ENCODE data around the gene GRM7.

Gene GRM7

DNA sequence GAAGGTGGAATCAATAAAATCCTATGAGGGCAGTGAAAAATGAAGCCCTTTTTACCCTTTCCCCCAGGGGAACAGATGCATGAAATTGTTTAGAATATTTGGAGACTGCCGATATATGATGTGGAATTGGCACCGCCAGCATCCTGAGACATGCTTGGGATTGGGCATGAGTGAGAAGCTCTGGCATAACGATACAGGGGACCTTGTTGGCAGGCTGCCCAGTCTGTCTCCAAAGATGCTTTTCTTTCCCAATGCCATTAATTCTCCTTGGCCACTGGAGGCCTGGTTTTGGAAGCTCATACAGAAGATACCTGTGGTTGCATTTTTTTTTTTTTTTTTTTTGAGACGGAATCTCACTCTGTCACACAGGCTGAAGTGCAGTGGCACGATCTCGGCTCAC lies 840.1 kb downstream of the GRM7 start:
- Histone ChIP-seq H3K9me3 (ENCODE audit: severe bottlenecking) (no peaks in the 10 kb centered on the region), H3K4me1 (ENCODE audit: insufficient read depth, poor library complexity, severe bottlenecking) (no peaks in the 10 kb centered on the region), H3K27me3 (ENCODE audit: insufficient read depth, poor library complexity, severe bottlenecking) (no peaks in the 10 kb centered on the region), H3K4me3 (ENCODE audit: severe bottlenecking) (no peak overlapping the region), H3K36me3 (ENCODE audit: low read depth) (no peaks in the 10 kb centered on the region), H3K27ac (ENCODE audit: poor library complexity, severe bottlenecking) (no peak overlapping the region)
- TF ChIP-seq, protein P1, sequence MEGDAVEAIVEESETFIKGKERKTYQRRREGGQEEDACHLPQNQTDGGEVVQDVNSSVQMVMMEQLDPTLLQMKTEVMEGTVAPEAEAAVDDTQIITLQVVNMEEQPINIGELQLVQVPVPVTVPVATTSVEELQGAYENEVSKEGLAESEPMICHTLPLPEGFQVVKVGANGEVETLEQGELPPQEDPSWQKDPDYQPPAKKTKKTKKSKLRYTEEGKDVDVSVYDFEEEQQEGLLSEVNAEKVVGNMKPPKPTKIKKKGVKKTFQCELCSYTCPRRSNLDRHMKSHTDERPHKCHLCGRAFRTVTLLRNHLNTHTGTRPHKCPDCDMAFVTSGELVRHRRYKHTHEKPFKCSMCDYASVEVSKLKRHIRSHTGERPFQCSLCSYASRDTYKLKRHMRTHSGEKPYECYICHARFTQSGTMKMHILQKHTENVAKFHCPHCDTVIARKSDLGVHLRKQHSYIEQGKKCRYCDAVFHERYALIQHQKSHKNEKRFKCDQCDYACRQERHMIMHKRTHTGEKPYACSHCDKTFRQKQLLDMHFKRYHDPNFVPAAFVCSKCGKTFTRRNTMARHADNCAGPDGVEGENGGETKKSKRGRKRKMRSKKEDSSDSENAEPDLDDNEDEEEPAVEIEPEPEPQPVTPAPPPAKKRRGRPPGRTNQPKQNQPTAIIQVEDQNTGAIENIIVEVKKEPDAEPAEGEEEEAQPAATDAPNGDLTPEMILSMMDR (IDR thresholded peaks at IDR 0.05; ENCODE audit: poor library complexity, severe bottlenecking), result no peak
- ATAC-seq (ENCODE audit: low read depth) (no peak), DNase-seq (ENCODE audit: low spot score) (no peak)

DNA sequence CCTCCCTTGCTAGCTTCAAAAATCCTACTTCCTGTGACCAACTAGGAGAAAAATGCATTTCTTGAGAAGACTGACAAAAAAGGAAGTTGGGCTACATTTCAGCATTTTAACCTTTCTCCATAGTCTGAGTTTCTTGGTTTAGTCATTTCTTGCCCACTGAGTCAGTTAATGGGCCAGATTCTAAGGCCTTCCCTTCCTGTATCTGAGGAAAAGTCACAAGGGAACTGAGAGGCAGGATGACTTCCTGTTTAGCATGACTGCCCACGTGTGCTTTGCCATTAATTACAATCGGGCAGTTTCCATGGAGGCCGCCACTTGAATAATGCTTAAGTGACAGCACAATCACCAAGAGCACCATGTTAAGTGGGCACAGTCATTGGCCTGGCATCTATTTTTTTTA lies 846.3 kb downstream of the GRM7 start:
- ATAC-seq (ENCODE audit: low read depth) (no peak), DNase-seq (ENCODE audit: low spot score) (no peak)
- Histone ChIP-seq H3K36me3 (ENCODE audit: low read depth) (no peaks in the 10 kb centered on the region), H3K27me3 (ENCODE audit: insufficient read depth, poor library complexity, severe bottlenecking) (no peaks in the 10 kb centered on the region), H3K9me3 (ENCODE audit: severe bottlenecking) (no peaks in the 10 kb centered on the region), H3K4me1 (ENCODE audit: insufficient read depth, poor library complexity, severe bottlenecking) (no peaks in the 10 kb centered on the region), H3K27ac (ENCODE audit: poor library complexity, severe bottlenecking) (no peak overlapping the region), H3K4me3 (ENCODE audit: severe bottlenecking) (no peak overlapping the region)
- TF ChIP-seq, protein P1 (IDR thresholded peaks at IDR 0.05; ENCODE audit: poor library complexity, severe bottlenecking), result no peak

DNA sequence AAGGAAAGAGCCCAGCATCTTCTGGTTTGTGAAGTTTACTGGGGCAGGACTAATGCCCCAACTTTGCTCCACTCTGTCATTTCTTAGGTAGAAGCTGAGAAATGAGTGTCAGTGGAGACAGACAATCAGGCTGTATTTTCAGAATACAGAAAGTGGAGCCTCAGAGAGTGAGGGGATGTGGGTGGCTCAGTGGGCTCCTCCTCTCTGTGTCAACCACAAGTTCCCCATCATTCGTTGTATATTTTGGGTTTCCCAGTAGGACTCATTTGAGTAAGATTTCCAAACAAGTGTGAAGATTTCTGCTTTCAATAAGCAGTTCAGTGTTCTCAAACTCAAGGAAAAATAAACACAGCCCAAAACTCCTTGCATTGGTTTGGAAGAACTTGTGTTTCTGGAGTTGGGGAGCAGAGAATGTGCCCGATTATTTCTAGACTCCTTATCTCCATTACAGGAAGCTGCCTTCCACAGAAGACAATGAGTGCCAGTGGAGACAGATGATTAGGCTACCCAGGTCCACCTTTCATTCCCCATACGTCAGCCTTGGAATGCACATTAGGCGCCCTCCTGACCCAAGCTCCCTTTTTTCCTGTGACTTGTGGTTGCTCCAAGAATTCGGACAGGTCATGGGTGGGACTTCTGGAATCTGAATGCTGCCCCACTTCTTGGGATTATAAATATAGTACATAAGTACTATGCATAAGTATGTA lies 848.6 kb downstream of the GRM7 start:
- H3K27me3 ChIP-seq (ENCODE audit: insufficient read depth, poor library complexity, severe bottlenecking), result no peaks in the 10 kb centered on the region
- no peak overlapping the region for H3K4me3 ChIP-seq (ENCODE audit: severe bottlenecking)
- H3K4me1 ChIP-seq (ENCODE audit: insufficient read depth, poor library complexity, severe bottlenecking), result no peaks in the 10 kb centered on the region
- TF ChIP-seq, protein P1 (IDR thresholded peaks at IDR 0.05; ENCODE audit: poor library complexity, severe bottlenecking), result no peak
- H3K9me3 ChIP-seq (ENCODE audit: severe bottlenecking), result no peaks in the 10 kb centered on the region
- ATAC-seq (ENCODE audit: low read depth) (no peak), DNase-seq (ENCODE audit: low spot score) (no peak)
- no peaks in the 10 kb centered on the region for H3K36me3 ChIP-seq (ENCODE audit: low read depth)
- no peak overlapping the region for H3K27ac ChIP-seq (ENCODE audit: poor library complexity, severe bottlenecking)

DNA sequence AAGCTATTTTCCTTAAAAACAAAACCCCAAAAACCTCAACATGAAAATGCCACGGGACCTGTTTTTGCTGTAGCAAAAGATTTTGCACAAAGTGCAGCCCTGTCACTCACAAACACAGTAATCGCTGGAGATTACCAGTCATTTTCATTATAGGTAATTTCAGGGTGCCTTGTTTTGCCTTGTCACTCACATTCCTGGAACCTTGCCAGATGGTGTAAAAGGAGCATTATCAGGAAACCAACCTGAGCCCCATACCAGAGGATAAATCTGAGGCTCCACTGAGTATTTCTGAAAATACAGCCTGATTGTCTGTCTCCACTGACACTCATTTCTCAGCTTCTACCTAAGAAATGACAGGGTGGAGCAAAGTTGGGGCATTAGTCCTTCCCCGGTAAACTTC lies 849.4 kb downstream of the GRM7 start:
- Histone ChIP-seq H3K27ac (ENCODE audit: poor library complexity, severe bottlenecking) (no peak overlapping the region), H3K27me3 (ENCODE audit: insufficient read depth, poor library complexity, severe bottlenecking) (no peaks in the 10 kb centered on the region), H3K36me3 (ENCODE audit: low read depth) (no peaks in the 10 kb centered on the region), H3K9me3 (ENCODE audit: severe bottlenecking) (no peaks in the 10 kb centered on the region), H3K4me1 (ENCODE audit: insufficient read depth, poor library complexity, severe bottlenecking) (no peaks in the 10 kb centered on the region), H3K4me3 (ENCODE audit: severe bottlenecking) (no peak overlapping the region)
- ATAC-seq (ENCODE audit: low read depth) (no peak), DNase-seq (ENCODE audit: low spot score) (no peak)
- TF ChIP-seq, protein P1 (IDR thresholded peaks at IDR 0.05; ENCODE audit: poor library complexity, severe bottlenecking), result no peak

DNA sequence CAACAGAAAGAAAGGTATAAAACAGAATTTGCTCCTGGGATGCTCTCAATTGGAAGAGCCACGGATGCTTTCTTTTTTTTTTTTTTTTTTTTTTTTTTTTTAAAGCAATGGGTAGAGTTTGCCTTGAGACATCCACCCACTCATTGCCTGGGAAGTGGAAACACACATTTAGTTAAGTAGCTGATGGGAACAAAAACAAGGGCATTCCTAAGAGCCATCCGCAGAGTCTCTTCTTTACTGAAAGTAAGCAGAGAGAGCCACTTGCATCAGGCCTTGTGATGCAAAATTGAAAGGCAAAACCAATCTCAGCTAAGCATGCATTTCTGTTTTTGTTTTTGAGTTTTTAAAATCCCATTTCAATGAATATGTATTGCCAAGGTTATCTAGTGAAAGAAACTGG lies 852.8 kb downstream of the GRM7 start:
- ATAC-seq (ENCODE audit: low read depth) (no peak), DNase-seq (ENCODE audit: low spot score) (no peak)
- no peaks in the 10 kb centered on the region for H3K36me3 ChIP-seq (ENCODE audit: low read depth)
- no peaks in the 10 kb centered on the region for H3K9me3 ChIP-seq (ENCODE audit: severe bottlenecking)
- TF ChIP-seq, protein P1 (IDR thresholded peaks at IDR 0.05; ENCODE audit: poor library complexity, severe bottlenecking), result no peak
- no peaks in the 10 kb centered on the region for H3K27me3 ChIP-seq (ENCODE audit: insufficient read depth, poor library complexity, severe bottlenecking)
- H3K4me3 ChIP-seq (ENCODE audit: severe bottlenecking), result no peak overlapping the region
- H3K27ac ChIP-seq (ENCODE audit: poor library complexity, severe bottlenecking), result no peak overlapping the region
- no peaks in the 10 kb centered on the region for H3K4me1 ChIP-seq (ENCODE audit: insufficient read depth, poor library complexity, severe bottlenecking)

Measured in RWPE2 (cell line).